ENCODE measurements around the gene KRABD2.

GRCh38 chr17:8332128-8332527 is 44.4 kb downstream of the KRABD2 start:
- TF ChIP-seq, protein P1, sequence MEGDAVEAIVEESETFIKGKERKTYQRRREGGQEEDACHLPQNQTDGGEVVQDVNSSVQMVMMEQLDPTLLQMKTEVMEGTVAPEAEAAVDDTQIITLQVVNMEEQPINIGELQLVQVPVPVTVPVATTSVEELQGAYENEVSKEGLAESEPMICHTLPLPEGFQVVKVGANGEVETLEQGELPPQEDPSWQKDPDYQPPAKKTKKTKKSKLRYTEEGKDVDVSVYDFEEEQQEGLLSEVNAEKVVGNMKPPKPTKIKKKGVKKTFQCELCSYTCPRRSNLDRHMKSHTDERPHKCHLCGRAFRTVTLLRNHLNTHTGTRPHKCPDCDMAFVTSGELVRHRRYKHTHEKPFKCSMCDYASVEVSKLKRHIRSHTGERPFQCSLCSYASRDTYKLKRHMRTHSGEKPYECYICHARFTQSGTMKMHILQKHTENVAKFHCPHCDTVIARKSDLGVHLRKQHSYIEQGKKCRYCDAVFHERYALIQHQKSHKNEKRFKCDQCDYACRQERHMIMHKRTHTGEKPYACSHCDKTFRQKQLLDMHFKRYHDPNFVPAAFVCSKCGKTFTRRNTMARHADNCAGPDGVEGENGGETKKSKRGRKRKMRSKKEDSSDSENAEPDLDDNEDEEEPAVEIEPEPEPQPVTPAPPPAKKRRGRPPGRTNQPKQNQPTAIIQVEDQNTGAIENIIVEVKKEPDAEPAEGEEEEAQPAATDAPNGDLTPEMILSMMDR (IDR thresholded peaks at IDR 0.05; ENCODE audit: insufficient read depth, low read depth, low read length): no peak
- TF ChIP-seq EZH2 (IDR thresholded peaks at IDR 0.05; ENCODE audit: insufficient read depth, low read length): no peak

All from astrocyte (in vitro differentiated cells and primary cell).